Measurements from ENCODE around the gene LOXL4.

The LOXL4 gene

DNA sequence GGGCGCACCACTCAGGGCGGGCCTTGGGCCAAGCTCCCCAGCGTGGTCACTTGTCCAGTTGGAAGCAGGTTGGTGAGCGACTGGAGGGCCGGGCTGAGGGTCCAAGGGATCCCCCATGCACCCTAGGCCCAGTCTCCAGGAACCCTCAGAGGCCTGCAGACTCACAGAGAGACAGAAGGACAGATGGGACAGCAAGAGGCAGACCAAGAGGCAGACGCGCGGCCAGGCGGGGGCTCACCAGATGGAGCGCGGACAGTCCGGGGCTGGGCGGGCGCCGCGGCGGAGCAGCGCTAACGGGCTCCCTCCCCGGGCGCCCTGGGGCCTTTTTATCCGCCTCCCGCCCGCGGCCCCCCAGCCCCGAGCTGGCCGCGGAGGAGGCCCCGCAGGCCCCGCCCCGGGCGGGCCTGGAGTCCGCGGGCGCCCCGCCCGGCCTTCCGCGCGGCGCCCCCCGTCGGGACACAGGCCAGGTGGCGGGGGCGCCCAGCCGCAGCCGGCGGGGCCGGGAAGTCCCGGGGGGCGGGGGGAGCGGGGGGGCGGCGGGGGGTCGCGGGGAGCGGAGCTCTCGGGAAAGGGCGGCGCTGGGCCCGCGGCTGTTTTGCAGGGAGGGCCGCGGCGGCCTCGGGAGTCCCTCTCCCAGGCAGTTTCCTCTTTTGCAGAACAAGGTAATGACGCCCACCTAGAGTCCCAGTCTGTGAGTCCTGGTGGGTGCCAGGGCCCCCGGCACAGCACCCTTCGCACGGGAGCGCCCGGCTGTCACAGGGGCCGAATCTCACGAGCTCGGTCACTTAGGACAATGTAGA is at the start of gene LOXL4:
TSS of gene LOXL4 (minus strand) at position 301 of the 800 bp plus-strand sequence. CDS start 5,175 bp downstream, outside the sequence.
- peak within 1 kb of the TSS; percentile 81 for H3K9ac ChIP-seq (ENCODE audit: low read length)
- peaks cover 36% of the 10 kb centered on the region for H3K4me1 ChIP-seq (ENCODE audit: insufficient read depth, low read length)
- no peaks in the 10 kb centered on the region for H3K27me3 ChIP-seq (ENCODE audit: control insufficient read depth in 1 of 2, insufficient read depth in 2 of 2, low read length in 2 of 2)

GRCh38 chr10:98316661-98317060 is 48.7 kb upstream of the LOXL4 start:
- Histone ChIP-seq H3K27ac (ENCODE audit: low read depth, low read length) (no peak overlapping the region), H3K4me3 (ENCODE audit: low read depth in 1 of 2, low read length in 2 of 2) (no peak overlapping the region), H3K36me3 (ENCODE audit: insufficient read depth, low read length) (no peaks in the 10 kb centered on the region), H3K4me1 (ENCODE audit: insufficient read depth, low read length) (peaks cover 16% of the 10 kb centered on the region), H3K9ac (ENCODE audit: low read length) (no peak overlapping the region), H3K27me3 (ENCODE audit: control insufficient read depth in 1 of 2, insufficient read depth in 2 of 2, low read length in 2 of 2) (no peaks in the 10 kb centered on the region), H3K9me3 (ENCODE audit: low read length) (no peaks in the 10 kb centered on the region)

More for the DNA sequence above, at the start of gene LOXL4:
- peak within 1 kb of the TSS; percentile 68 to 74 for H3K4me3 ChIP-seq (ENCODE audit: low read depth in 1 of 2, low read length in 2 of 2)
- H3K36me3 ChIP-seq (ENCODE audit: insufficient read depth, low read length) = no peaks in the 10 kb centered on the region
- peak within 1 kb of the TSS; percentile 84 for H3K27ac ChIP-seq (ENCODE audit: low read depth, low read length)
- no peaks in the 10 kb centered on the region for H3K9me3 ChIP-seq (ENCODE audit: low read length)

GRCh38 chr10:98316170-98316569 is 48.2 kb upstream of the LOXL4 start:
- no peaks in the 10 kb centered on the region for H3K36me3 ChIP-seq (ENCODE audit: insufficient read depth, low read length)
- no peak overlapping the region for H3K4me3 ChIP-seq (ENCODE audit: low read depth in 1 of 2, low read length in 2 of 2)
- H3K9ac ChIP-seq (ENCODE audit: low read length) = no peak overlapping the region
- no peaks in the 10 kb centered on the region for H3K27me3 ChIP-seq (ENCODE audit: control insufficient read depth in 1 of 2, insufficient read depth in 2 of 2, low read length in 2 of 2)
- peaks cover 11% of the 10 kb centered on the region for H3K4me1 ChIP-seq (ENCODE audit: insufficient read depth, low read length)
- H3K9me3 ChIP-seq (ENCODE audit: low read length) = no peaks in the 10 kb centered on the region
- no peak overlapping the region for H3K27ac ChIP-seq (ENCODE audit: low read depth, low read length)

DNA sequence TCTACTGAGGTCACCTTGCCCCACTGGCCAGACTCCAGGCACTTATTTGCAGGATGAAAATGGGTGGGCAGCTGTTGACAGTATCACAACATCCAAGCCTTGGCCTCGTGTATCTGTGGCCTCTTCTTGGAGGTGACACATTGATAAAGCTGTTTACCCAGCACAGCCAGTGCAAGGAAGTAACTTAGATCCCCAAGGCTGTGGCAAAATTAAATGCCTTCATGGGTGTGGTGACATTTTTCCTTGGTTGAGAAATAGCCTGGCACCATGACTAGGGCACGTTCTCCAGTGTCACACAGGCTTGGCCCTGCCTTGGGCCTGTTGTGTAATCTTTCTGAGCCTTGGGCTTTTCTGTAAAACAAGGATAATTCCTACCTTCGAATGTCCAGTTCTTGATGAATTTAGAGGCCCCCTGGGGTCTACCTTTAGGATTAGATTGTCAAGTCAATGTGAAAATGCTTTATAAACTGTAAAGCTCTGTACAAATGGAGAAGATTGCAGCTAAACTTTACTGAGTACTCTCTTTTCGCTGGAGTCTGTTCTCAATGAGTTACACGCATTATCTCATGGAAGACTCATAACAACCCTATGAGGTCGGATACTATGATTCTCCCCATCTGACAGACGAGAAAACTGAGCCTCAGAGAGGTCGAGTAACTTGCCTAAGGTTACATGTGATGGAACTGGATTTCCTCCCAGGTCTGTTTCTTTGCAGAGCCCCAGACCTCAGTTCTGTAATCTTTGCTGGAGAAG is 46.7 kb upstream of the LOXL4 start:
- Histone ChIP-seq H3K36me3 (ENCODE audit: insufficient read depth, low read length) (no peaks in the 10 kb centered on the region), H3K27me3 (ENCODE audit: control insufficient read depth in 1 of 2, insufficient read depth in 2 of 2, low read length in 2 of 2) (no peaks in the 10 kb centered on the region), H3K27ac (ENCODE audit: low read depth, low read length) (no peak overlapping the region), H3K4me1 (ENCODE audit: insufficient read depth, low read length) (peaks cover 4% of the 10 kb centered on the region), H3K9me3 (ENCODE audit: low read length) (no peaks in the 10 kb centered on the region), H3K9ac (ENCODE audit: low read length) (no peak overlapping the region), H3K4me3 (ENCODE audit: low read depth in 1 of 2, low read length in 2 of 2) (no peak overlapping the region)

GRCh38 chr10:98313598-98313997 is 45.6 kb upstream of the LOXL4 start:
- Histone ChIP-seq H3K4me1 (ENCODE audit: insufficient read depth, low read length) (peaks cover 15% of the 10 kb centered on the region), H3K4me3 (ENCODE audit: low read depth in 1 of 2, low read length in 2 of 2) (no peak overlapping the region), H3K9me3 (ENCODE audit: low read length) (no peaks in the 10 kb centered on the region), H3K27ac (ENCODE audit: low read depth, low read length) (no peak overlapping the region), H3K9ac (ENCODE audit: low read length) (no peak overlapping the region), H3K36me3 (ENCODE audit: insufficient read depth, low read length) (no peaks in the 10 kb centered on the region), H3K27me3 (ENCODE audit: control insufficient read depth in 1 of 2, insufficient read depth in 2 of 2, low read length in 2 of 2) (no peaks in the 10 kb centered on the region)

- H3K27me3 ChIP-seq (ENCODE audit: control insufficient read depth in 1 of 2, insufficient read depth in 2 of 2, low read length in 2 of 2) = no peaks in the 10 kb centered on the region
- H3K9ac ChIP-seq (ENCODE audit: low read length) = no peak overlapping the region
- no peak overlapping the region for H3K4me3 ChIP-seq (ENCODE audit: low read depth in 1 of 2, low read length in 2 of 2)
- no peaks in the 10 kb centered on the region for H3K36me3 ChIP-seq (ENCODE audit: insufficient read depth, low read length)
- no peak overlapping the region for H3K27ac ChIP-seq (ENCODE audit: low read depth, low read length)
- H3K9me3 ChIP-seq (ENCODE audit: low read length) = no peaks in the 10 kb centered on the region
- H3K4me1 ChIP-seq (ENCODE audit: insufficient read depth, low read length) = peaks cover 19% of the 10 kb centered on the region
Measured at GRCh38 chr10:98312822-98313221, 44.8 kb upstream of the LOXL4 start.

- H3K9ac ChIP-seq (ENCODE audit: low read length) = no peak overlapping the region
- H3K27me3 ChIP-seq (ENCODE audit: control insufficient read depth in 1 of 2, insufficient read depth in 2 of 2, low read length in 2 of 2) = no peaks in the 10 kb centered on the region
- peaks cover 19% of the 10 kb centered on the region for H3K4me1 ChIP-seq (ENCODE audit: insufficient read depth, low read length)
- no peaks in the 10 kb centered on the region for H3K9me3 ChIP-seq (ENCODE audit: low read length)
- no peak overlapping the region for H3K4me3 ChIP-seq (ENCODE audit: low read depth in 1 of 2, low read length in 2 of 2)
- H3K27ac ChIP-seq (ENCODE audit: low read depth, low read length) = no peak overlapping the region
- no peaks in the 10 kb centered on the region for H3K36me3 ChIP-seq (ENCODE audit: insufficient read depth, low read length)
Measured at GRCh38 chr10:98312349-98312748, 44.4 kb upstream of the LOXL4 start.

- peaks cover 19% of the 10 kb centered on the region for H3K4me1 ChIP-seq (ENCODE audit: insufficient read depth, low read length)
- H3K36me3 ChIP-seq (ENCODE audit: insufficient read depth, low read length) = no peaks in the 10 kb centered on the region
- H3K27ac ChIP-seq (ENCODE audit: low read depth, low read length) = no peak overlapping the region
- no peaks in the 10 kb centered on the region for H3K27me3 ChIP-seq (ENCODE audit: control insufficient read depth in 1 of 2, insufficient read depth in 2 of 2, low read length in 2 of 2)
- H3K4me3 ChIP-seq (ENCODE audit: low read depth in 1 of 2, low read length in 2 of 2) = no peak overlapping the region
- no peaks in the 10 kb centered on the region for H3K9me3 ChIP-seq (ENCODE audit: low read length)
- no peak overlapping the region for H3K9ac ChIP-seq (ENCODE audit: low read length)
Measured at GRCh38 chr10:98310701-98311100, 42.7 kb upstream of the LOXL4 start.

GRCh38 chr10:98309366-98310355 is 41.7 kb upstream of the LOXL4 start:
- no peak overlapping the region for H3K9ac ChIP-seq (ENCODE audit: low read length)
- no peaks in the 10 kb centered on the region for H3K9me3 ChIP-seq (ENCODE audit: low read length)
- peak overlapping the region; percentile 36 to 44 for H3K4me3 ChIP-seq (ENCODE audit: low read depth in 1 of 2, low read length in 2 of 2)
- H3K4me1 ChIP-seq (ENCODE audit: insufficient read depth, low read length) = peaks cover 19% of the 10 kb centered on the region
- H3K36me3 ChIP-seq (ENCODE audit: insufficient read depth, low read length) = no peaks in the 10 kb centered on the region
- H3K27ac ChIP-seq (ENCODE audit: low read depth, low read length) = no peak overlapping the region
- H3K27me3 ChIP-seq (ENCODE audit: control insufficient read depth in 1 of 2, insufficient read depth in 2 of 2, low read length in 2 of 2) = no peaks in the 10 kb centered on the region

DNA sequence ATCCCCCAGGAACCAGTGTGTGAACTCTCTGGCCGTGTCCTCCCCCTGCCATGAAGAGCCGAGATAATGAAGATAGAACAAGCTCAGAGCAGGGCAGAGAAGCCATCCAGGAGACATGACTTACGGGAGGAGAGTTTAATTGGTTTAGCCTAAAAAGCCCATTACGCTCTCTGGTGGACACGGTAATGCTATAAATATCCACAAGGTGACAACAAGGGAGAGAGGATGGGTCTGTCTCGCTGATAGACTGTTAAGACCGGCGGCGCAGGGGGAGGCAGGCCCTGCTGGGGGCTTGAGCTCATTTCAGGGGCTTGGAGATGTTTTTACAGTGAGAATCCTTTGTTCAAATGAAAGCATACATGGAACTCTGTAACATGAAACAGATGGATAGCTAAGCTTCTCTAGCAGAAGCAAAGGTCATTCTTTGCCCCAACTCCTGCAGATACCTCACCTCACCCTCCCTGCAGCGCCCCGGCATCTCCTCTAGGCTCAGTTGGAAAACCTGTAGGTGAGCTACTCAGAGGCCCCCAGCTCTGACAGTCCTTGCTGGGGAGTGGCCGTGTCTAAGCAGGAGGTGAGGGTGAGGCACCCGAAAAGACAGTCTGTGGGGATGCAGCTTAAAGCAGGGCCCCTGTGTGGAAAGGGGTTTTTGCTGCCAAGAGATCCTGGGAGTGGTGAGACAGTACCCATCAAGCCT is 40.8 kb upstream of the LOXL4 start:
- no peak overlapping the region for H3K27ac ChIP-seq (ENCODE audit: low read depth, low read length)
- no peaks in the 10 kb centered on the region for H3K27me3 ChIP-seq (ENCODE audit: control insufficient read depth in 1 of 2, insufficient read depth in 2 of 2, low read length in 2 of 2)
- H3K9ac ChIP-seq (ENCODE audit: low read length) = no peak overlapping the region
- no peaks in the 10 kb centered on the region for H3K9me3 ChIP-seq (ENCODE audit: low read length)
- no peaks in the 10 kb centered on the region for H3K36me3 ChIP-seq (ENCODE audit: insufficient read depth, low read length)
- peak overlapping the region; percentile 36 to 44 for H3K4me3 ChIP-seq (ENCODE audit: low read depth in 1 of 2, low read length in 2 of 2)
- H3K4me1 ChIP-seq (ENCODE audit: insufficient read depth, low read length) = peaks cover 19% of the 10 kb centered on the region
